GM21529 (cell line): ENCODE results near the gene TJP1.
"Not testable (repeated sequence)": the region's sequence is repeated elsewhere in the genome, so short reads cannot be mapped to it uniquely, and the experiment has no call there.

Source experiments
- ATAC-seq: cut with Tn5 transposase; IDR thresholded peaks from one replicate; pipeline ENCODE4 v1.9.1; 2021; ENCODE audit not compliant: unreplicated experiment

TJP1 gene

GRCh38 chr15:29800491-29801366 lies 21.5 kb downstream of the TJP1 start:
- no peak for ATAC-seq

- ATAC-seq: no peak
These were observed 22.4 kb downstream of the TJP1 start for GRCh38 chr15:29799859-29800258.

- no peak for ATAC-seq
These were observed 26.7 kb downstream of the TJP1 start for GRCh38 chr15:29795610-29796009.

- ATAC-seq: no peak
These were observed 29.7 kb downstream of the TJP1 start for GRCh38 chr15:29792426-29793159.

- no peak for ATAC-seq
These were observed 31.7 kb downstream of the TJP1 start for GRCh38 chr15:29790607-29791006.

GRCh38 chr15:29789871-29790270 lies 32.4 kb downstream of the TJP1 start:
- ATAC-seq: no peak

GRCh38 chr15:29788433-29789034 lies 33.7 kb downstream of the TJP1 start:
- no peak for ATAC-seq

- ATAC-seq: no peak
These were observed 34.5 kb downstream of the TJP1 start for GRCh38 chr15:29787767-29788166.

GRCh38 chr15:29785642-29786041 lies 36.6 kb downstream of the TJP1 start:
- ATAC-seq: no peak

- no peak for ATAC-seq
These were observed 37.1 kb downstream of the TJP1 start for GRCh38 chr15:29785136-29785535.

- no peak for ATAC-seq
These were observed 37.9 kb downstream of the TJP1 start for GRCh38 chr15:29784413-29784812.

- ATAC-seq: not testable (repeated sequence)
These were observed 39.5 kb downstream of the TJP1 start for GRCh38 chr15:29782816-29783215.

- no peak for ATAC-seq
These were observed 43.9 kb downstream of the TJP1 start for GRCh38 chr15:29778382-29778781.

GRCh38 chr15:29776859-29777258 lies 45.4 kb downstream of the TJP1 start:
- ATAC-seq: no peak

- ATAC-seq: no peak
These were observed 47.4 kb downstream of the TJP1 start for GRCh38 chr15:29774900-29775299.

GRCh38 chr15:29773816-29774215 lies 48.5 kb downstream of the TJP1 start:
- ATAC-seq: no peak

- ATAC-seq: no peak
These were observed 49.3 kb downstream of the TJP1 start for GRCh38 chr15:29773000-29773399.

- ATAC-seq: no peak
These were observed 51.5 kb downstream of the TJP1 start for GRCh38 chr15:29770796-29771195.

GRCh38 chr15:29765898-29766527 lies 56.3 kb downstream of the TJP1 start:
- no peak for ATAC-seq

- no peak for ATAC-seq
These were observed 56.9 kb downstream of the TJP1 start for GRCh38 chr15:29765234-29765841.

GRCh38 chr15:29759596-29759995 lies 62.7 kb downstream of the TJP1 start:
- ATAC-seq: no peak
